ENCODE measurements around the gene R3HDM4. TPM values are rescaled to one million over a fixed set of nuclear protein-coding genes. Genes with fewer than 3 reads are reported as not detected.
"Not testable (repeated sequence)": the region's sequence is repeated elsewhere in the genome, so short reads cannot be mapped to it uniquely, and the experiment has no call there.

R3HDM4 gene
- 100 to 1,000 TPM; 108 to 113 TPM for total RNA-seq

- POLR2A ChIA-PET, result interaction anchor here (1.2 to 1.9 kb wide), 3 partner anchors 8 to 49 kb away, joined by 3 to 8 read pairs (median 5); partner anchors contain the start of genes MED16 and RNU6-9
- peak within 1 kb of the TSS; percentile 95 for H3K27ac Mint-ChIP-seq
- no peaks in the 10 kb centered on the region for H3K9me3 Mint-ChIP-seq
- peaks cover 25% of the 10 kb centered on the region for H3K4me1 Mint-ChIP-seq
- DNase-seq (peak; percentile 92), ATAC-seq (ENCODE audit: low read depth) (peak; percentile 53)
- peak within 1 kb of the TSS; percentile 91 for H3K4me3 Mint-ChIP-seq
- H3K36me3 Mint-ChIP-seq, result peaks cover 4% of the 10 kb centered on the region
- H3K27me3 Mint-ChIP-seq, result peaks cover 2% of the 10 kb centered on the region
Measured at GRCh38 chr19:913080-913748, at the start of gene R3HDM4. R3HDM4 (minus strand) TSS chr19:913219; CDS start chr19:913157, 62 bp downstream.

DNA sequence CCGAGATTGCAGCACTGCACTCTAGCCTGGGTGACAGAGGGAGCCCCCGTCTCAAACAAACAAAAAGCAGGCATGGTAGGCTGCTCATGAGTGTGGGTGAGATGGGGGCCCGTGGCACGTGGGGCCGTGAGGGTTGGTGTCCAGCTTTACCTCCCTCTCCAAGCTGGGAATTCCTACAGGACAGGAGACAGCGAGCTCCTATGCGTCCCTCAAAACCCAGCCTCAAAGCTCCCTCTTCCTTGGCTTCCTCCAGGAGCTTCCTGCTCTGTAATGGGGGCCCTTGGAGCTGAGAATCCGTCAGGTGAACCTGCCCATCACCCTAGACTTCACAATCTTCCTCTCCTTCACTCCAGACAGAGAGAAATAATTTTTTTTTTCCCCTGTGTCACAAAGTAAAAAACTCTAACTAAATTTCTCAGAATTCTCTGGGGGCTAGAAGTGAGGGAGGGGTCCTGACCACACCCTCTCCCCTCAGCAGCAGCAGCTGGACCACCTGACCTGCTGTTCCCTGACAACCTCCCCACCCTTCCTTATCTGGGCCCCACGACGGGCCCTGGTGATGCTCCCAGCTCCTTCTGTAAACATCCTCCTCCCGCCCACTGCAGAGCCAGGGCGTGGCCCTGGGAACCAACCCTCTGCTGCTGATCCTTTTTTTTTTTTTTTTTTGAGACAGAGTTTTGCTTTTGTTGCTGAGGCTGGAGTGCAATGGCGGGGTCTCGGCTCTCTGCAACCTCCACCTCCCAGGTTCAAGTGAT is 49.0 kb upstream of the R3HDM4 start:
- no peak for DNase-seq
- POLR2A ChIA-PET, result no interaction called here
- Mint-ChIP-seq H3K9me3 (peaks cover 3% of the 10 kb centered on the region), H3K4me3 (no peak overlapping the region), H3K27me3 (no peaks in the 10 kb centered on the region), H3K36me3 (peaks cover 18% of the 10 kb centered on the region), H3K27ac (no peak overlapping the region), H3K4me1 (peaks cover 2% of the 10 kb centered on the region)
- no peak for ATAC-seq (ENCODE audit: low read depth)

DNA sequence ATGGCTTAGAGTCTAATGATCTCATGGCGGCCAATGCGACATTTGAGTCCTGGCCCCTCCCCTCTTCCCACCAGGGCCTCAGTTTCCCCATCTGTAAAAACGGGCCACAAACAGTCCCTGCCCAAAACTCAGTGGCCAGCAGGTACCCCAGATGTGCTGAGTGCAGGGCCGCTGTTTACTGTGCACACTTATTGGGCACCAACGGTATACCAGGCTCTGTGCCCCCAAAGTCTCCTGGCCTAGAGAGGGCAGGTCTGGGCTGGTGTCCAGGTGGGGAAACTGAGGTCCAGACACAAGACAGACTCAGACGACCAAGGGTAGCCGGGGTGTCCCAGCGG is 47.6 kb upstream of the R3HDM4 start:
- POLR2A ChIA-PET, result no interaction called here
- ATAC-seq (ENCODE audit: low read depth) (no peak), DNase-seq (no peak)
- peaks cover 11% of the 10 kb centered on the region for H3K36me3 Mint-ChIP-seq
- H3K4me1 Mint-ChIP-seq, result peaks cover 2% of the 10 kb centered on the region
- no peak overlapping the region for H3K4me3 Mint-ChIP-seq
- peaks cover 3% of the 10 kb centered on the region for H3K9me3 Mint-ChIP-seq
- H3K27me3 Mint-ChIP-seq, result no peaks in the 10 kb centered on the region
- H3K27ac Mint-ChIP-seq, result no peak overlapping the region

DNA sequence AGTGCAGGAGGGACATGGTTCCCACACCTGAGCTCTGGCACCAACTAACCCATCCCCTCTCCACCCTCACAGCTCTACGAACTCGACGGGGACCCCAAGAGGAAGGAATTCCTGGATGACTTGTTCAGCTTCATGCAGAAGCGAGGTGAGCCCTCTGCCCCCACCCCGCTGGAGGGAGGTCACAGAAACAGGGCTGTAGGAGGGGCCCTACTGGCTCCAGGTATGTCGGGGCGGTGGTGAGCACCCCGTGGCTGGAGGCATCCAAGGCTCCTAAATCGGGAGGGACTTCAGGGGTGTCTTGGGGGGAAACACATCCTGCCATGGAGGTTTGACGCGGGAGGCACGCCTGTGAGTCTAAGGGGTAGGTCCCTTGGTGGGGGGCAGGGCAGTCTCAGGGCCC is 47.0 kb upstream of the R3HDM4 start:
- ATAC-seq (ENCODE audit: low read depth) (no peak), DNase-seq (no peak)
- peaks cover 7% of the 10 kb centered on the region for H3K36me3 Mint-ChIP-seq
- H3K4me1 Mint-ChIP-seq, result peaks cover under 1% of the 10 kb centered on the region
- H3K9me3 Mint-ChIP-seq, result peaks cover under 1% of the 10 kb centered on the region
- no peak overlapping the region for H3K27ac Mint-ChIP-seq
- no peaks in the 10 kb centered on the region for H3K27me3 Mint-ChIP-seq
- POLR2A ChIA-PET, result interaction anchor here (0.6 kb wide), 1 partner anchor 126 kb away, joined by 3 read pairs; no protein-coding TSS in a partner anchor
- no peak overlapping the region for H3K4me3 Mint-ChIP-seq

GRCh38 chr19:958967-959855 is 46.2 kb upstream of the R3HDM4 start:
- Mint-ChIP-seq H3K27ac (no peak overlapping the region), H3K36me3 (peaks cover 2% of the 10 kb centered on the region), H3K4me3 (no peak overlapping the region), H3K27me3 (no peaks in the 10 kb centered on the region), H3K4me1 (no peaks in the 10 kb centered on the region), H3K9me3 (no peaks in the 10 kb centered on the region)
- DNase-seq (no peak), ATAC-seq (ENCODE audit: low read depth) (no peak)
- POLR2A ChIA-PET, result interaction anchor here (0.6 kb wide), 1 partner anchor 126 kb away, joined by 3 read pairs; no protein-coding TSS in a partner anchor

DNA sequence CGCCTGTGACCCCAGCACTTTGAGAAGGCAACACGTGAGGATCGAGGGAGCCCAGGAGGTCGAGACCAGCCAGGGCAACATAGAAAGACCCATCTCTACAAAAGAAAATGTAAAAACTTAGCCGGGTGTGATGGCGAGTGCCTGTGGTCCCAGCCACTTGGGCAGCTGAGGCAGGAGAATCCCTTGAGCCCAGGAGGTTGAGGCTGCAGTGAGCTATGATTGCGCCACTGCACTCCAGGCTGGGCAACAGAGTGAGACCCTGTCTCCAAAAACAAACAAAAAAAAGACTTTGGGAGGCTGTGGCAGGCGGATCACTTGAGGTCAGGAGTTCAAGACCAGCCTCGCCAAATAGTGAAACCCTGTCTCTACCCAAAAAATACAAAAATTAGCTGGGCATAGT is 44.6 kb upstream of the R3HDM4 start:
- ATAC-seq (ENCODE audit: low read depth); H3K4me3 Mint-ChIP-seq; DNase-seq: not testable (repeated sequence)

GRCh38 chr19:956766-957440 is 43.9 kb upstream of the R3HDM4 start:
- no peak for ATAC-seq (ENCODE audit: low read depth)
- Mint-ChIP-seq H3K9me3 (no peaks in the 10 kb centered on the region), H3K4me1 (peaks cover 2% of the 10 kb centered on the region), H3K36me3 (no peaks in the 10 kb centered on the region), H3K27ac (no peak overlapping the region), H3K27me3 (no peaks in the 10 kb centered on the region), H3K4me3 (no peak overlapping the region)
- DNase-seq, result no peak
- POLR2A ChIA-PET, result no interaction called here

More for the DNA sequence above, 44.6 kb upstream of the R3HDM4 start:
- H3K9me3 Mint-ChIP-seq, POLR2A ChIA-PET, H3K27me3 Mint-ChIP-seq, H3K4me1 Mint-ChIP-seq, H3K27ac Mint-ChIP-seq, H3K36me3 Mint-ChIP-seq: not testable (repeated sequence)

DNA sequence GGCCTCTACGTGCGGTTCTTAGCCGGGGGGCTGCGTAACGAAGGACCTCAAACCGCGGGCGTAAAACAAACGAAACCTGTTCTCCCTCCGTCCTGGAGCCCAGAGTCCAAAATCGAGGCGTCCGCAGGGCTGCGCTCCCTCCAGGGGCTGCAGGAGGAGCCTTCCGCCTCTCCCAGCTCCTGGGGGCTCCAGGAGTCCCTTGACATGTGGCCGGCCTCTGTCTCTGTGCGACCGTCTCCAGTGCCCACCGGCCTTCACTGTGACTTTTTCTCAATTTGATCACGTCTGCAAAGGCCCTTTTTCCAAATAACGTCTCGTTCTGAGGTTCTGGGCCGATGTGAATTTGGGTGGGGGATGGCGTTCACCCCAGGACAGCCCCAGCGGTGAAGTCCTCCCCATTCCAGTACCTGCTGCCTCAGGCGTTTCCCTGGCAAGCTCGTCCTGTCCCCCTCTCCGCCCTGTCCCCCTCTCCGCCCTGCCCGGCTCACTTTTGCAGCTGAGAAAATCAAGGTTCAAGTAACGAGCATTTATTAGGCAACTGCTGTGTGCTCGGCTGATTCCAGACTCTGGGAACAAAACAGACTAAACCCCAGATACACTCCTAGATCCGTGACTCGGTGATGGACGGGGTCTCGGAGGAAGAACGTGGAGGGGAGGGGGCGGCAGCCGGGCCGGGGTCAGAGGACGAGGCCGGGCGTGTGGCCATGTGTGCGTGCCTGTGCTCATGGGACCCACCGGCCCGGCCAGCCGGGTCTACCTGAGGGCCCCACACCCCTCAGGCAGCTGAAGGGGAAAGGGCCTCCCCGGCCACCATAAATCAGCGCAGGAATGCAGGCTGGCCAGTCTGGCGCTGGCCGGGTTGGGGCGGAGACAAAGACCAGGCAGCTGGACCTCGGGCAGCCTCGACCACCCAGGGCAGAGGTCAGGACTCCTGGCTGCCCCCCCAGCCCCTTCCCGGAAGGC is 43.1 kb upstream of the R3HDM4 start:
- no peaks in the 10 kb centered on the region for H3K9me3 Mint-ChIP-seq
- H3K27ac Mint-ChIP-seq, result no peak overlapping the region
- H3K36me3 Mint-ChIP-seq, result no peaks in the 10 kb centered on the region
- peaks cover 2% of the 10 kb centered on the region for H3K4me1 Mint-ChIP-seq
- DNase-seq (no peak), ATAC-seq (ENCODE audit: low read depth) (no peak)
- H3K27me3 Mint-ChIP-seq, result no peaks in the 10 kb centered on the region
- POLR2A ChIA-PET, result interaction anchor here (0.6 kb wide), 1 partner anchor 115 kb away, joined by 3 read pairs; no protein-coding TSS in a partner anchor
- no peak overlapping the region for H3K4me3 Mint-ChIP-seq

- Mint-ChIP-seq H3K27me3 (no peaks in the 10 kb centered on the region), H3K4me1 (peaks cover 2% of the 10 kb centered on the region), H3K9me3 (no peaks in the 10 kb centered on the region), H3K27ac (no peak overlapping the region), H3K4me3 (no peak overlapping the region), H3K36me3 (no peaks in the 10 kb centered on the region)
- DNase-seq (no peak), ATAC-seq (ENCODE audit: low read depth) (no peak)
- POLR2A ChIA-PET, result no interaction called here
Measured at GRCh38 chr19:954672-955494, 41.9 kb upstream of the R3HDM4 start.

GRCh38 chr19:954272-954671 is 41.3 kb upstream of the R3HDM4 start:
- H3K27ac Mint-ChIP-seq, result no peak overlapping the region
- ATAC-seq (ENCODE audit: low read depth), result no peak
- H3K4me3 Mint-ChIP-seq, result no peak overlapping the region
- DNase-seq, result no peak
- H3K4me1 Mint-ChIP-seq, result peaks cover 2% of the 10 kb centered on the region
- H3K27me3 Mint-ChIP-seq, result no peaks in the 10 kb centered on the region
- no peaks in the 10 kb centered on the region for H3K9me3 Mint-ChIP-seq
- H3K36me3 Mint-ChIP-seq, result no peaks in the 10 kb centered on the region
- POLR2A ChIA-PET, result no interaction called here

DNA sequence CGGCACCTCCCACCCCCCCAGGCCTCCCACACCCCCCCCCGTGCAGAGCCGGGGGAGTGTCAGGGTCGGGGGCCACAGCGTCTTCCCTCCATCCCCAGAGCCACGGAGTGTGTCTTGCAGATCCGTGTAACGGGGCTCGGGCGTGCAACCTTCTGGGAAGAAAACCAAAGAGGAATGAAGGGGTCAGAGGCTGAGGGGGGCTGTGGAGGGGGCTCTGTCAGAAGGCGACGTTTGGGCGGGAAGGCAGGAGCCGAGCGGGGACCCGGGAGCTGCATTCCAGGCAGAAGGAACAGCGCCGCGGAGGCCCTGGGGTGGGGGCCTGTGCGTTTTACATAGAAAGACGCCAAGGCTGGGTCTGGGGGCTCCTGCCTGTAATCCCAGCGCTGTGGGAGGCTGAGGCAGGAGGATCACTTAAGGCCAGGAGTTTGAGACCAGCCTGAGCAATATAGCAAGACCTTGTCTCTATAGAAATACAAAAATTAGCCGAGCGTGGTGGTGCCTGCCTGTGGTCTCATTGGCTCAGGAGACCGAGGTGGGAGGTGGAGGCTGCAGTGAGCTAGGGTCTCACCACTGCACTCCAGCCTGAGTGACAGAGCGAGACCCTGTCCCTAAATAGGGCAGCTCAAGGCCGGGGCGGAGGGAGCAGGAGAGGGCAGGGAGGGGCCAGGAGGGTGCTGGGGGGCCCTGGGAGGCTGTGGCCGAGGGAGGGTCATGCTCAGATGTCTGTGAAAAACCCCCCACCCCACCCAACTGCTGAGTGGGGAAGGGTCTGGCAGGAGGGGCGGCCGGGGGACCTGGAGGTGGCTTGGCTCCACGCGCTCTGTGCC is 40.6 kb upstream of the R3HDM4 start:
- no peak for DNase-seq
- H3K4me1 Mint-ChIP-seq, result peaks cover 2% of the 10 kb centered on the region
- no peak for ATAC-seq (ENCODE audit: low read depth)
- no peak overlapping the region for H3K27ac Mint-ChIP-seq
- POLR2A ChIA-PET, result no interaction called here
- H3K36me3 Mint-ChIP-seq, result no peaks in the 10 kb centered on the region
- no peak overlapping the region for H3K4me3 Mint-ChIP-seq
- H3K9me3 Mint-ChIP-seq, result no peaks in the 10 kb centered on the region
- no peaks in the 10 kb centered on the region for H3K27me3 Mint-ChIP-seq

Measured in activated naive CD8-positive, alpha-beta T cell treated with anti-CD3 and anti-CD28 coated beads, Interleukin-2, amount 10 ng/mL, durations not matched to agents 7 days and 5 days (primary cell).